ENCODE results near the gene RBM24.

Gene RBM24

GRCh38 chr6:17281100-17281496 lies at the start of gene RBM24:
Gene RBM24 (plus strand): TSS chr6:17281361. CDS start chr6:17281582, 221 bp downstream.
- in situ Hi-C loops (cut with HindIII; ENCODE audit: low pct_ligation_motif_present, low pct_unique_long_range_greater_than_20kb, low sequenced_read_pairs) = no loop called here
- DNase-seq = peak; percentile 74

GRCh38 chr6:17233531-17233930 lies 47.6 kb upstream of the RBM24 start:
- in situ Hi-C loops (cut with HindIII; ENCODE audit: low pct_ligation_motif_present, low pct_unique_long_range_greater_than_20kb, low sequenced_read_pairs) = no loop called here
- no peak for DNase-seq

GRCh38 chr6:17237246-17237645 lies 43.9 kb upstream of the RBM24 start:
- DNase-seq = no peak
- in situ Hi-C loops (cut with HindIII; ENCODE audit: low pct_ligation_motif_present, low pct_unique_long_range_greater_than_20kb, low sequenced_read_pairs) = no loop called here

GRCh38 chr6:17239260-17239659 lies 41.9 kb upstream of the RBM24 start:
- no peak for DNase-seq
- in situ Hi-C loops (cut with HindIII; ENCODE audit: low pct_ligation_motif_present, low pct_unique_long_range_greater_than_20kb, low sequenced_read_pairs) = no loop called here

GRCh38 chr6:17240803-17241500 lies 40.2 kb upstream of the RBM24 start:
- in situ Hi-C loops (cut with HindIII; ENCODE audit: low pct_ligation_motif_present, low pct_unique_long_range_greater_than_20kb, low sequenced_read_pairs) = no loop called here
- DNase-seq = no peak

GRCh38 chr6:17242087-17242486 lies 39.1 kb upstream of the RBM24 start:
- no peak for DNase-seq
- in situ Hi-C loops (cut with HindIII; ENCODE audit: low pct_ligation_motif_present, low pct_unique_long_range_greater_than_20kb, low sequenced_read_pairs) = no loop called here

- no peak for DNase-seq
- in situ Hi-C loops (cut with HindIII; ENCODE audit: low pct_ligation_motif_present, low pct_unique_long_range_greater_than_20kb, low sequenced_read_pairs) = no loop called here
These were observed 30.9 kb upstream of the RBM24 start for GRCh38 chr6:17250237-17250636.

GRCh38 chr6:17251953-17252352 lies 29.2 kb upstream of the RBM24 start:
- DNase-seq = no peak
- in situ Hi-C loops (cut with HindIII; ENCODE audit: low pct_ligation_motif_present, low pct_unique_long_range_greater_than_20kb, low sequenced_read_pairs) = no loop called here

GRCh38 chr6:17258749-17259148 lies 22.4 kb upstream of the RBM24 start:
- in situ Hi-C loops (cut with HindIII; ENCODE audit: low pct_ligation_motif_present, low pct_unique_long_range_greater_than_20kb, low sequenced_read_pairs) = no loop called here

GRCh38 chr6:17265570-17265969 lies 15.6 kb upstream of the RBM24 start:
- in situ Hi-C loops (cut with HindIII; ENCODE audit: low pct_ligation_motif_present, low pct_unique_long_range_greater_than_20kb, low sequenced_read_pairs) = no loop called here
- DNase-seq = no peak

More at GRCh38 chr6:17258749-17259148, 22.4 kb upstream of the RBM24 start:
- DNase-seq = no peak

- in situ Hi-C loops (cut with HindIII; ENCODE audit: low pct_ligation_motif_present, low pct_unique_long_range_greater_than_20kb, low sequenced_read_pairs) = no loop called here
- DNase-seq = no peak
These were observed 13.6 kb upstream of the RBM24 start for GRCh38 chr6:17267566-17267965.

GRCh38 chr6:17268114-17268513 lies 13.0 kb upstream of the RBM24 start:
- in situ Hi-C loops (cut with HindIII; ENCODE audit: low pct_ligation_motif_present, low pct_unique_long_range_greater_than_20kb, low sequenced_read_pairs) = no loop called here

GRCh38 chr6:17269840-17270239 lies 11.3 kb upstream of the RBM24 start:
- DNase-seq = no peak
- in situ Hi-C loops (cut with HindIII; ENCODE audit: low pct_ligation_motif_present, low pct_unique_long_range_greater_than_20kb, low sequenced_read_pairs) = no loop called here

More at GRCh38 chr6:17268114-17268513, 13.0 kb upstream of the RBM24 start:
- DNase-seq = no peak

- in situ Hi-C loops (cut with HindIII; ENCODE audit: low pct_ligation_motif_present, low pct_unique_long_range_greater_than_20kb, low sequenced_read_pairs) = no loop called here
- no peak for DNase-seq
These were observed 9.5 kb upstream of the RBM24 start for GRCh38 chr6:17271628-17272027.

GRCh38 chr6:17276766-17277165 lies 4.4 kb upstream of the RBM24 start:
- no peak for DNase-seq
- in situ Hi-C loops (cut with HindIII; ENCODE audit: low pct_ligation_motif_present, low pct_unique_long_range_greater_than_20kb, low sequenced_read_pairs) = no loop called here

- in situ Hi-C loops (cut with HindIII; ENCODE audit: low pct_ligation_motif_present, low pct_unique_long_range_greater_than_20kb, low sequenced_read_pairs) = no loop called here
- no peak for DNase-seq
These were observed 3.9 kb upstream of the RBM24 start for GRCh38 chr6:17277256-17277655.

- DNase-seq = peak; percentile 51
- in situ Hi-C loops (cut with HindIII; ENCODE audit: low pct_ligation_motif_present, low pct_unique_long_range_greater_than_20kb, low sequenced_read_pairs) = no loop called here
These were observed 2.7 kb upstream of the RBM24 start for GRCh38 chr6:17278289-17279063.

GRCh38 chr6:17280138-17280537 lies 1.0 kb upstream of the RBM24 start:
- DNase-seq = no peak
- in situ Hi-C loops (cut with HindIII; ENCODE audit: low pct_ligation_motif_present, low pct_unique_long_range_greater_than_20kb, low sequenced_read_pairs) = no loop called here

- in situ Hi-C loops (cut with HindIII; ENCODE audit: low pct_ligation_motif_present, low pct_unique_long_range_greater_than_20kb, low sequenced_read_pairs) = no loop called here
- no peak for DNase-seq
These were observed 540 bp upstream of the RBM24 start for GRCh38 chr6:17280552-17281090.

All from ACHN (cell line).